Measurements from ENCODE around the gene KRTAP2-4.
"Not testable (repeated sequence)": the region's sequence is repeated elsewhere in the genome, so short reads cannot be mapped to it uniquely, and the experiment has no call there.

KRTAP2-4 gene

GRCh38 chr17:41071606-41072360, 6.1 kb upstream of the KRTAP2-4 start:
- no peak for DNase-seq

DNA sequence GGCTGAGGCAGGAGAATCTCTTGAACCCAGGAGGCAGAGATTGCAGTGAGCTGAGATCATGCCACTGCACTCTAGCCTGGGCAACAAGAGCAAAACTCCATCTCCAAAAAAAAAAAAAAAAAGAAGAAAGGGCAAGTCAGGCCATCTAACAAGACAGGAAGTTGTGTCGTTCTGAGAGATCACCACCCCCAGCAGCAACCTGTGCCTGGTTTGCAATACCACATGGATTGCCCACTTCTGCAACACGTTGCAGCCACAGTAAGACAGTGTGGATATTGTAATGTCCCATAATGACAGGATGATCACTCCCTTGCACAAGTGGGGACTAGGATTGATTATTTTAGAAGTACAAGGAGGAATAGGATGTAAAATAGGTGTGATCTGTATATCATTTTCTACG, 3.4 kb upstream of the KRTAP2-4 start:
- no peak for DNase-seq

GRCh38 chr17:41067281-41067680, 1.6 kb upstream of the KRTAP2-4 start:
- no peak for DNase-seq

DNA sequence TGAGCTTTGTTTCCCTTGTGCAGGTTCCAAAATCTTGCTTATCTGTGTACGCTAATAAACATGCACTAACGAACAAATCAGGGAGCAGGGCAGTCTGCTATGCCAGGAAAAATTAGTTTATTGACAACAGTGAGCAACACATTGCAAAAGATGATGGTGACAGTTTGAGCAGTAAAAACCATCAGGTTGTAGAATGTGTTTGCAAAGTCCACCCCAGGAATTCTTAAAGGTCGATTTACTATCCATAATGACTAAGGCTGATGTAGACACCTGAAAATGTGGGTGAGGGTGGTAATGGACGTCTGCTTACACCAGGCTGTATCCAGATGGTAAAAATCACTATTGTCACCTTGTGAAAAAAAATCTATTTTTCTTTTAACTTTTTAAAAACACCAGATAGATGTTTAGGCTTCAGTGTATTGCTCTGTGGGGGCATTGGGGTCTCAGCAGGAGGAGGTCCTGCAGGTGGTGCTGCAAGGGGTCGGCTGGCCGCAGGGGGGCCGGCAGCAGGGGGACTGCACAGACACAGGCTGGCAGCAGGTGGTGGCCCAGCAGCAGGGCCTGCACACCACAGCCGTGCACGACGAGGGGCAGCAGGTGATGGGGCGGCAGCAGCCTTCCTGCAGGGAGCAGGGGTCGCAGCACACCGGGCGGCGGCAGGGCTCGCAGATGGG, 526 bp downstream of the KRTAP2-4 start:
- DNase-seq: not testable (repeated sequence)

DNA sequence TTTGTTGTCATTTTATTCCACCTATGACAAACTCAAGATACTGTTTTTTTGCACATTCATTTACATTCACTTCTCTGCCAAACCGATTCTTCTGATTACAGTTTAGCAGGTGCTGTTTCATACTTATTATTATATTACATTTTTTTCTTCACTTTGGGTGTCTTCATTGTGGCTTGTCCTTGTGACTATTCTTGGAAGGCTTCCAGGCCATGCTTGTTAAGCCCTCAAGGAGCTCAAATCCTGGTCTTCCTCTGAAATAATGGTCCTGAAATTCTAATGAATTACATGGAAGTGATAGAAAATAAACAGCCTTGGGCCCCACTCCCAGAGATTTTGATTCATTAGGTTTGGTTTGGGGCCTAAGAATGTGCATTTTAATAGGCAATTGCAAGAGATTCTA, 1.4 kb downstream of the KRTAP2-4 start:
- DNase-seq: no peak

- no peak for DNase-seq
These were observed 2.2 kb downstream of the KRTAP2-4 start for GRCh38 chr17:41063449-41063848.

GRCh38 chr17:41061964-41062363, 3.7 kb downstream of the KRTAP2-4 start:
- no peak for DNase-seq

DNA sequence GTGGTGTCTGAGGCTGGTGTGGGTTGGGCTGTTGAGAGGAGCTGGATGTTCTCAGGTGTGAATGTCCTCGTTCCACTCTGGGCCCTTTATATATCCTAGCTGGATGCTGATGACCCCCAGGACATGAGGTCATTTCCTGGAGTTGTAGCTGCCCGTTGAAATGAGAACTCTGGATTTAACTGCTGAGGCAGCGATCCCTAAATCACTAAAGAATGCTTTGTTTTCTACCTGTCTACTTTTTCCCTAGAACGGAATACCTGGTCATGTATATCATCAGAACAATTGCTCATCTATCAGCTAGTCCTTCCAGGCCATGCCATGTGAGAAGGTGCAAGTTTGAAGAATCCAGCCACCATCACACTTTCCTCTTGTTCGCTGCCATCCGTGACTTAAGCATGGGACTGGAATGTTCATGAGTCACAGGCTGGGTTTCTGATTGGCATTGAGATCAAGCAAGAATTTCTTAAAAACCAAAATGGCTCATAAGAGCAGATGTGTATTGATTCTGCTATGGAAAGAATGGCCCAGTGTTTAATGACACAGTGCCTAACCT, 5.6 kb downstream of the KRTAP2-4 start, which contains the start of gene KRTAP2-3:
KRTAP2-3 (minus strand) TSS at position 63 of the 553 bp plus-strand sequence. CDS start 64 bp downstream, outside the sequence.
- no peak for DNase-seq

- not testable (repeated sequence) for DNase-seq
These were observed 6.2 kb downstream of the KRTAP2-4 start for GRCh38 chr17:41059276-41060051.

GRCh38 chr17:41058741-41059140, 6.9 kb downstream of the KRTAP2-4 start:
- DNase-seq: no peak

DNA sequence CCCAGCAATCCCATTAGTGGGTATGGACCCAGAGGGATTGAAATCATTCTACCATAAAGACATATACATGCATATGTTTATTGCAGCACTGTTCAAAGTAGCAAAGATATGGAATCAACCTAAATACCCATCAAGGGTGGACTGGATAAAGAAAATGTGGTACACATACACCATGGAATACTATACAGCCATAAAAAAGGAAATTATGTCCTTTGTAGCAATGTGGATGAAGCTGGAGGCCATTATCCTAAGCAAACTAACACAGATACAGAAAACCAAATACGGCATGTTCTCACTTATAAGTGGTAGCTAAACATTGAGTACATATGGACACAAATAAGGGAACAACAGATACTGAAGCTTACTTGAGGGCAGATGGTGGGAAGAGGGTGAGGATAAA, 8.1 kb downstream of the KRTAP2-4 start:
- DNase-seq: no peak

DNA sequence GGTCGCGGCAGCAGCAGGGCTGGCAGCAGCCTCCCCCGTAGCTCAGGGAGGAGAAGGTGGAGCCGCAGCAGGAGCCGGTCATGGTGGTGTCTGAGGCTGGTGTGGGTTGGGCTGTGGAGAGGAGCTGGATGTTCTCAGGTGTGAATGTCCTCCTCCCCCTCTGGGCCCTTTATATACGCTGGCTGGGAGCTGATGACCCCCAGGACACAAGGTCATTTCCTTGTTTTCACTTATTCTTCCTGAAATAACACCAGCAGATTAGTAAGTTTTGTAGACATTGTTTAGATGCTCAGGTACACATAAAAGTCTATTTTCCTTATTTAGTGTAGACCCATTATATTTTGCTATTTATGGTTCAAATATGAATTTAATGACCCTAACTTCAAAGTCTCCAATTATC, 10.5 kb downstream of the KRTAP2-4 start, which contains the start of gene KRTAP2-2:
KRTAP2-2 (minus strand) TSS at position 101 of the 400 bp plus-strand sequence; CDS start at position 82, 19 bp downstream.
- not testable (repeated sequence) for DNase-seq

DNA sequence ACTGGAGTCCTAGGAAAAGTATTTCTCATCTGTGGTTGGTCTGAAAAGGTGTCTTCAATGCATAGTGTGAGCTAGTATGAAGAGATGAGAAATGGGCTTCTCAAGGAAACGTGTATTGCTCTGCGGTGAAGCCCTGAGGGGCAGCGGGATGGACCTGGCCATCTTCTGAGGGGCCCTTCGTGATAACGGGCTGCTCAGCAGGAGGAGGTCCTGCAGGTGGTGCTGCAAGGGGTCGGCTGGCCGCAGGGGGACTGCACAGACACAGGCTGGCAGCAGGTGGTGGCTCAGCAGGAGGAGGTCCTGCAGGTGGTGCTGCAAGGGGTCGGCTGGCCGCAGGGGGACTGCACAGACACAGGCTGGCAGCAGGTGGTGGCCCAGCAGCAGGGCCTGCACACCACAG, 11.1 kb downstream of the KRTAP2-4 start:
- DNase-seq: not testable (repeated sequence)

DNA sequence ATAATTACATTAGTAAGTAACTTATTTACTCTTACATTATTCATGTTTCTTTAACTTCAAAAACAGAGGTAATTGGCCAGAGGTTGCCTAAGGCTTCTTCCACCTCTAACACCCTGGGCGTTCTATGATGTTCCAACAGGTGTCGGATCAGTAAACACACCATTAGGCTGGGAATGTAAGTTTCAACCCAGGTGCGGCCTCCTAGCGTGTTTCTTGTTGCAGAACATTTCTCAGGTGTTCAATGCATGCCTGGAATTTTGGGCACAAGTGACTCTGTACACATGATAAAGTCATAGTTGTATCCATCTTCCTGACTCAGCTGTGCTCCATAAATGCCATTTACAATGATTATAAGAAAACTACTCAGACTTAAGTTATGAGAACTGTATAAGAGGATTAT, 11.7 kb downstream of the KRTAP2-4 start:
- no peak for DNase-seq

- no peak for DNase-seq
These were observed 13.1 kb downstream of the KRTAP2-4 start for GRCh38 chr17:41052566-41052965.

GRCh38 chr17:41049110-41049509, 16.6 kb downstream of the KRTAP2-4 start:
- no peak for DNase-seq

DNA sequence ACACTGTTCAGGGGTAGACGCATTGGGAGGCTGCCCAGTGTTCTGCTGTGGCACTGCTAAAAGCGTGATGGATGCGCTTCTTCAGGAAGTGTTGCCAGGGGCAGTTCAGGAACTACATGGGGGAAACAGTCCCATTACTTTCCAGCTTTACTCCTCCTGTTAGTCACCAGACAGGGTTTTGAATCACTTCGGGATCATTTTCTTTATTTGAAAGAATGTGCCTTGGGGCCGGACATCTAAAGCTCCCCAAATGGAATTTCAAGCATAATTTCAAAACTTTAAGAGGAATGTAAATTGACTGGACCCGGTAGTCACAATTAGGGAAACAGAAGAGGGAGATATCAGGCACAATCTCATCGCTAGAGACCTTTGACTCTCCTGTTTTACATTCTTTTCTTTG, 17.2 kb downstream of the KRTAP2-4 start:
- DNase-seq: no peak

- not testable (repeated sequence) for DNase-seq
These were observed 18.8 kb downstream of the KRTAP2-4 start, which contains the start of gene KRTAP2-1 for GRCh38 chr17:41046735-41047465. Gene KRTAP2-1 (minus strand): TSS chr17:41047316. CDS start chr17:41047267, 49 bp downstream.

GRCh38 chr17:41042953-41043352, 22.7 kb downstream of the KRTAP2-4 start:
- no peak for DNase-seq

- not testable (repeated sequence) for DNase-seq
These were observed 24.7 kb downstream of the KRTAP2-4 start, which contains the start of gene KRTAP1-1 for GRCh38 chr17:41040783-41041571. Gene KRTAP1-1 (minus strand): TSS chr17:41041450. CDS start chr17:41041397, 53 bp downstream.

GRCh38 chr17:41037853-41038350, 27.8 kb downstream of the KRTAP2-4 start:
- no peak for DNase-seq

Data from stimulated activated CD8-positive, alpha-beta memory T cell treated with anti-CD3 and anti-CD28 coated beads, Interleukin-4, amount 100 ng/mL, for 48 hours (primary cell).